GM18951 (cell line): ENCODE results near the gene SLIT2.

Experiments
- POLR2A ChIP-seq: IDR thresholded peaks from 4 replicates; pipeline ENCODE4 v1.6.1; 2011; ENCODE audit warnings: mild to moderate bottlenecking; ENCODE audit not compliant: insufficient read length, insufficient read depth; ENCODE audit errors: extremely low read depth
- in situ Hi-C: fragments of 300-500 bp; cut with MboI; formaldehyde crosslinking; loops from one replicate; pipeline ENCODE4 v1.12.0; 2022; ENCODE audit warnings: low sequenced_read_pairs, mixed read lengths, inconsistent platforms; ENCODE audit not compliant: unreplicated experiment

Gene SLIT2

GRCh38 chr4:20271950-20272349, 20.2 kb downstream of the SLIT2 start:
- TF ChIP-seq POLR2A, result no peak
- in situ Hi-C loops, result no loop called here

DNA sequence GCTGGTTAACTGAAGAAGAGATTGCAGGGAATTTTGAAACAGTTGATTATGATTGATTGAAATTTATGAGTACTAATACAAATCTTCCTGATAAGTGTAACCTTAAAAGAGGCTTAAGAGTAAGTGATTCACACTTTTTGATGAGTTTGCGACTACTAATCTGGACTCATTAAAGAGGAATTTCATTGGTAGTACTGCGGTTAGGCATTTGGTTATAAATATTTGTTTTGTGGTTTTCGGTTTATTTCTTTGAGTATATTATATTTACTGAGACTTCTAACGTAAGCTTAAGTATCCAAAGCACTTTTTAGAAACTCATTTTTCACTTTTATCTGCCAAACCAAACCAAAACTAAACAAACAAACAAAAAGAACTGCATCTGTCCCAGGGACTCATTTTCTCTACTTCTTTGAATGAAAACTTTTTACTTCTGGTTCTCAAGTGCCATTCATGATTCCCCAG, 20.7 kb downstream of the SLIT2 start:
- no peak for TF ChIP-seq POLR2A
- in situ Hi-C loops, result no loop called here

- in situ Hi-C loops, result no loop called here
Observed at GRCh38 chr4:20273793-20274192, 22.1 kb downstream of the SLIT2 start.

GRCh38 chr4:20276848-20277247, 25.1 kb downstream of the SLIT2 start:
- in situ Hi-C loops, result no loop called here
- TF ChIP-seq POLR2A, result no peak

More at GRCh38 chr4:20273793-20274192, 22.1 kb downstream of the SLIT2 start:
- TF ChIP-seq POLR2A, result no peak

GRCh38 chr4:20278195-20278594, 26.5 kb downstream of the SLIT2 start:
- TF ChIP-seq POLR2A, result no peak
- in situ Hi-C loops, result no loop called here

- no peak for TF ChIP-seq POLR2A
- in situ Hi-C loops, result no loop called here
Observed at GRCh38 chr4:20279381-20279780, 27.7 kb downstream of the SLIT2 start.

GRCh38 chr4:20281453-20281852, 29.7 kb downstream of the SLIT2 start:
- in situ Hi-C loops, result no loop called here
- TF ChIP-seq POLR2A, result no peak

- no peak for TF ChIP-seq POLR2A
- in situ Hi-C loops, result no loop called here
Observed at GRCh38 chr4:20283039-20283438, 31.3 kb downstream of the SLIT2 start.

GRCh38 chr4:20284990-20285389, 33.3 kb downstream of the SLIT2 start:
- in situ Hi-C loops, result no loop called here
- TF ChIP-seq POLR2A, result no peak

DNA sequence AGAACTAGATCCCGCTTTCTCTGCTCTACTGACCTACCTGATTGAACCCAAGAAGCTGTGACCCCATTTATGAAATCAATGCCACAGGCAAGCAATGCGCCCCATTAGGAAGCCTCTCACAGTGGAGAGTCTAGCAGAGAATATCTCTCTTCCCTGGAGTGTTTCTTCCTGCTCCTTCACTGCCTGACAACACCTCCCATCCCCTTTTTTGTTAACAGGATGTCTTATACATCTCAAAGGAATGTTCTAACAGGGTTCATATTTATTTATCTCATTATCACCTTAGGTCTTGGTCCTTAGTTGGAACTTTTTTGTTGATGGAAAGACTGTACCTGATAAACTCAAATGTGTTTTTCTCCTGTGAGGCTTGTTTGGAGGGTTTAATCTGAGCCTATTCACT, 35.5 kb downstream of the SLIT2 start:
- no peak for TF ChIP-seq POLR2A
- in situ Hi-C loops, result no loop called here

DNA sequence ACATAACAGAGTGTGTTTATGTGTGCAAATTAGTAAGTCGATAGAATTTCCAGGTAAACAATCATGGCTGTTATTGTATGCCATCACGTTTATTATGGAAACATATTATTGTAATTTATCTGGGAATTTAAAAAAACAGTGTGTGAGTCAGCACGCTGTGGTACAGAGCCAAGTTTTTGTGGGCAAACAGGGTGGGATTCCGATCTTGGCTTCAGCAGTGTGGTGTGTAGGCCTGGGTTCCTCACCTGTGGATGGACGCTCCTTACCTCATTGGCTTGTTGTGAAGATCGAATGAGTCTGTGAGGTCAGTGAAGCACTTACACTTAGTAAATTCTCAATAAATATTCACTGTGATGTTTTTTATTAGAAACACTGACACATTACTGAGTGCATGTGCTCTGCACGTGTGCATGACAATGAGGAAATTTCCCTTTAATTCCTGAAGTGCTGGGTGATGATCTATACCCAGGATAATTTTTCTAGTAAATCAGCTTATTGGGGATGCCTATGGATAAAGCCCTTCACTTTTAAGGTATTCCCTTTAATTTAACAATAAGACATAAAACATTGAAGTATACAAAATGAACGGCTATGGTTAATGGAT, 36.4 kb downstream of the SLIT2 start:
- TF ChIP-seq POLR2A, result no peak
- in situ Hi-C loops, result no loop called here

- TF ChIP-seq POLR2A, result no peak
- in situ Hi-C loops, result no loop called here
Observed at GRCh38 chr4:20288846-20289512, 37.3 kb downstream of the SLIT2 start.

DNA sequence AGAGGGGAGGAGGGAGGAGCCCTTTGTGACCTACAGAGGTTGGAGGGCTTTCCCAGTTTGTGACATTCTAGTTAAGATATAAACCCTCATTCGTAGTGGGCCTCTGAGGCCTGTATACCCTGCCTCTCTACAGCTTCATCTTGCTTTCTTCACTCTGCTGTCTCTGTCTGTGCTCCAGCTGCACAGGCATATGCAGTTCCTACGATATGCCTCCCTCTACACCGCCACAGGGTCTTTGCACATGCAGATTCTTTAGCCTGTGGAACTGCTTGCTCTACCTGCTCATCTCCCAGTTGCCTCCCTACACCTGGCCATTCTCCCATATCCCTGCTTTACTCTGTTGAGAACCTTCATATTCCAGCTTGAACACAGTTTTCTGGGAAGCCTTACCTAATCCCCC, 38.1 kb downstream of the SLIT2 start:
- TF ChIP-seq POLR2A, result no peak
- in situ Hi-C loops, result no loop called here

DNA sequence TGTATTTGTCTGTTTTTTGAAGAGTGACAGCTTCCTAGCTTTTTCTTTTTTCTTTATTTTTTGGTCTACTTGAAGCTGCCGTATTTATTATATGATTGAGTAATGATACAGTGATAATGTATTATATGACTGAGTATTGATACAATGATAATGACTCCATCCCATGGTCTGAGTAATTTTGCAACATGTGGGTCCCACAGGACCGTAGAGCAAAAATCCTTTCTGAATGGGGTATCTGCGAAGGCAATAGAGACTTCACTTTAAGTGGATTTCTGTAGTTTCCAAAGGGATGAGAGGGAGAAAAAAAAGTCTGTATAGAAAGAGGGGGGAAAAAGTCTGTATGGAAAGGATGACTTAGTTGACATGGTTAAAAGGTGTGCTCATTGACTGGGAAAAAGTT, 41.0 kb downstream of the SLIT2 start:
- TF ChIP-seq POLR2A, result no peak

GRCh38 chr4:20297261-20297660, 45.6 kb downstream of the SLIT2 start:
- no peak for TF ChIP-seq POLR2A
- in situ Hi-C loops, result no loop called here

More for the DNA sequence above, 41.0 kb downstream of the SLIT2 start:
- in situ Hi-C loops, result no loop called here

DNA sequence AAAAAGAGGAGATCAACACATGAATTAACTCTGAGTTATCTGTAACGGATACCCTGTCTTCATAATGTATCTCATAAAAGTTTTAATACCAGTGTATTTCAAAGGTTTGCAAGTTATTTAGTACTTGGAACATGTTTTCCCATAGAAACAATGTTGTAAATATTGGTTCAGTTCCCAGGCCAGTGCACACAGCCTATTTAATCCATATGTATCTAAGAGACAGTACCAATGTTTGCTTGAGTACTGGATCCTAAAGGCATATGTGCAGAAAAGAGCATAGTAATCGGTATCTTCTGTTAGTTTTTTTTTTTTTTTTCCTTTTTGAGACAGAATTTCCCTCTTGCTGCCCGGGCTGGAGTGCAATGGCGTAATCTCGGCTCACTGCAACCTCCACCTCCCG, 46.1 kb downstream of the SLIT2 start:
- no peak for TF ChIP-seq POLR2A
- in situ Hi-C loops, result no loop called here
